ENCODE measurements around the gene PIKFYVE.
"Not testable (repeated sequence)": the region's sequence is repeated elsewhere in the genome, so short reads cannot be mapped to it uniquely, and the experiment has no call there.

The PIKFYVE gene

DNA sequence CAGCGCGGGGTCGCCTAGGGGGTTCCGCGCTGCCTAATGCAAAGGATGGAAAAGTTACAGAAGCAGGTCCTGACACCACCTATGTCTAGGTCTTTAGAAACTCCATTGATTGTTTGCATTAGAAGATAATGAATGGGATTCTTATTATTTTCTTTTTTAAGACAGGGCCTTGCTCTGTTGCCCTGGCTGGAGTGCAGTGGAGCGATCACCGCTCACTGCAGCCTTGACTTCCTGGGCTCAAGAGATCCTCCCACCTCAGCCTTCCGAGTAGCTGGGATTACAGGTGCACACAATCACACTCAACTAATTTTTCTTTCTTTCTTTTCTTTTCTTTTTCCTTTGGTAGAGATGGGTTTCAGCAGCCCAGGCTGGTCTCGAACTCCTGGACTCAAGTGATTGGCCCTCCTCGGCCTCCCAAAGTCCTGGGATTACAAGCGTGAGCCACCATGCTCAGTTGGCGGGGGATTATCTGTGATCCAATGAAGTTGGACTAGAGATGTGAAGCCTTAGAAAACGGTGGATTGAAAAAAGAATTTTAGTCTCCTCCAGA, 10.4 kb upstream of the PIKFYVE start:
- DNase-seq (ENCODE audit: low read depth in 2 of 2): no peak

GRCh38 chr2:208256192-208256782, 9.8 kb upstream of the PIKFYVE start:
- DNase-seq (ENCODE audit: low read depth in 2 of 2): no peak

DNA sequence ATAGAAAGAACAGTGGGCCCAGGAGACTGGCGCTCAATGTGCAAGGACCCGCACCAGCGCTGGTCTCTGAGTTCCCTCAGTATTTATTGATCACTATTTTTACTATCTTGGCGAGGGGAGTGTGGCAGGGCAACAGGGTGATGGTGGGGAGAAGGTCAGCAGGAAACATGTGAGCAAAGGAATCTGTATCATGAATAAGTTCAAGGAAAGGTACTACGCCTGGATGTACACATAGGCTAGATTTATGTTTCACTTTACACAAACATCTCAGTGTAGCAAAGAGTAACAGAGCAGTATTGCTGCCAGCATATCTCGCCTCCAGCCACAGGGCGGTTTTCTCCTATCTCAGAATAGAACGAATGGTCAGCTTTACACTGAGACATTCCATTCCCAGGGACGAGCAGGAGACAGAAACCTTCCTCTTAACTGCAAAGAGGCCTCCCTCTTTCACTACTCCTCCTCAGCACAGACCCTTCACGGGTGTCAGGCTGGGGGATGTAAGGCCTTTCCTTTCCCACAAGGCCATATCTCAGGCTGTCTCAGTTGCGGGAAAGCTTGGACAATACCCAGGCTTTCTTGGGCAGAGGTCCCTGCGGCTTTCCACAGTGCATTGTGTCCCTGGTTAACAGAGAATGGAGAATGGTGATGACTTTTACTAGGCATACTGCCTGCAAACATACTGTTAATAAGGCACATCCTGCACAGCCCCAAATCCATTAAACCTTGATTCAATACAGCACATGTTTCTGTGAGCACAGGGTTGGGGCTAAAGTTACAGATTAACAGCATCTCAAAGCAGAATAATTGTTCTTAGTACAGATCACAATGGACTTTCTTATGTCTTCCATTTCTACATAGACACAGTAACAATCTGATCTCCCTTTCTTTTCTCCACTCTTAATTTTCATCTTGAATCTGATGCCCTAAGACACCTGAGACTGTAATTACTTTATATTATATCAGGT, 8.9 kb upstream of the PIKFYVE start:
- DNase-seq (ENCODE audit: low read depth in 2 of 2): not testable (repeated sequence)

DNA sequence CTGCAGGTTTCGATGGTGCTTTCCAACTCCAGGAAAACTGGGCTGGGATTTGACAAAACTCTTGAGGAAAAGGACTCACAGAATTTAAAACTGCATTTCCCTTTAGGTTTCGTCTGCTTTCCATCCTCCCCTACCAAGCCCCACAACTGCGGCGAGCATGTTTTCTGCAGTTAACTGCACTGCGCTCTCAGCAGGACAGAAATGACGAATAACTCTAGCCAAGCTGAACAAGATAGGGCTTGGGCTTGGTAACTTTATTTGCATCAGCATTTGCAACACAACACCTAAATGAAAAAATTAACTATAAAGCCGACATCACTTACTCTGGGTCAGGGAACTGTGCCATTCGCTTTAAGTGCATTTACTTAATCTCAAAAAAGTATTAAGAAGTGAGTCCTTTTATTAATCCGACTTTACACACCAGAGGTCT, 669 bp upstream of the PIKFYVE start:
- no peak for DNase-seq (ENCODE audit: low read depth in 2 of 2)

GRCh38 chr2:208266553-208266893, 468 bp downstream of the PIKFYVE start:
- DNase-seq (ENCODE audit: low read depth in 2 of 2): no peak

DNA sequence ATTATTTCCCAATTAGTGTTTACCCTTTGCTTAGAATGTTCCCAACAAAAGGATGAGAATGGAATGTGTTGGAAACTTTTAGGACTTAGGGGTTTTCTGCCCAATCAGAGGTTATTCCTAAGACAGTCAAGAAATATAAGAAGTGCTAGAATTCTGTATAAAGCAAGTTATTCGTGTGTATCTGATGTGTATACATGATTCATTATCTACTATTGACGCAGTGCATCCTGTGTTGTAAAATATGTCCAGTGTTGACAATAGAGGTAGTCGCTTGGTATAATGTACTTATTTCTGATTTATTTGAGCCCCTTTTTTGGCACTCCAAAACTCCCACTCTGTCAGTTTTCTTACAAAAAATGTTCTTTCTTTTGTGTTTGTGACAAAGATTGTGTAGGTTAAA, 881 bp downstream of the PIKFYVE start:
- no peak for DNase-seq (ENCODE audit: low read depth in 2 of 2)

DNA sequence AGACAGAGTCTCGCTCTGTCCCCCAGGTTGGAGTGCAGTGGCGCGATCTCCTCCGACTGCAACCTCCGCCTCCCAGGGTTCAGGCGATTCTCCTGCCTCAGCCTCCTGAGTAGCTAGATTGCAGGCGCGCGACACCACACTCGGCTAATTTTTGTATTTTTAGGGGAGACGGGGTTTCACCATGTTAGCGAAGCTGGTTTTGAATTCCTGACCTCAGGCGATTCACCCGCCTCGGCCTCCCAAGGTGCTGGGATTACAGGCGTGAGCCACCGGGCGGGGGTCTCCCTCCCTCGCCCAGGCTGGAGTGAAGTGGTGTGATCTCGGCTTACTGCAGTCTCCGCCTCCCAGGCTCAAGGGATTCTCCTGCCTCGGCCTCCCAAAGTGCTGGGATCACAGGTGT, 1.5 kb downstream of the PIKFYVE start:
- DNase-seq (ENCODE audit: low read depth in 2 of 2): not testable (repeated sequence)

DNA sequence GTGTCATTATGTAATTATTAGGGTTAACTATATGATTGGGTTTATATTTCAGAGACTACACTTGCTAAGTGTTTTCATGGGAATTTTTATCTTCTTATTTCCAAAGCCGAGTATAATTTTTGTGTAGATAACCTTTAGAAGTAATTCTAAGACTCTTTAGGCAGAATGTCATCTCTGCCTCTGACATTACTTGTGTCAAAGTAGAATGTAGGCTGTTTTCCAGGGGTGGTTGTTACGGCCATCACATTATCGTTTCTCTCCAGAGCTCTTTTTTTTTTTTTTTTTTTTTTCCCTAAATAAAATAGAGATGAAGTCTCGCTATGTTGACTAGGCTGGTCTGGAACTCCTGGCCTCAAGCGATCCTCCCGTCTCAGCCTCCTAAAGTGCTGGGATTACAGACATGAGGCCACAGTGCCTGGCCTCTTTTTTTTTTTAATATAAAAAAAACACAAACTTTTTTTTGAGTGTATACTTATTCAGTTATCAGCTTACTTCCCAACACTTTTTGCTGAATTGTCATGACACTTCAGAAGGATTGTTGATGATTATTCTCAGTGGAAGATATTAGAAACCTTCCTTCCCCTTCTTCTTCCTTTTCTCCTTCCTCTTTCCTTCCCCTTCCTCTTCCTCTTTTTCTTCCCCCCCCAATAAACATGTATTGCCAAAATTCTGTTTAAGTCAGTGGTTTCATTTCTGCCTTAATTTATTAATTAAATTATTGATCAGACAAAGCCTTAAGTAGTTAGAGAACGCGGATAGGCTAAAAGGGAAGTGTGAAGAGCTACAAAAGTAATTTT, 2.3 kb downstream of the PIKFYVE start:
- no peak for DNase-seq (ENCODE audit: low read depth in 2 of 2)

GRCh38 chr2:208269091-208269490, 3.0 kb downstream of the PIKFYVE start:
- DNase-seq (ENCODE audit: low read depth in 2 of 2): no peak

DNA sequence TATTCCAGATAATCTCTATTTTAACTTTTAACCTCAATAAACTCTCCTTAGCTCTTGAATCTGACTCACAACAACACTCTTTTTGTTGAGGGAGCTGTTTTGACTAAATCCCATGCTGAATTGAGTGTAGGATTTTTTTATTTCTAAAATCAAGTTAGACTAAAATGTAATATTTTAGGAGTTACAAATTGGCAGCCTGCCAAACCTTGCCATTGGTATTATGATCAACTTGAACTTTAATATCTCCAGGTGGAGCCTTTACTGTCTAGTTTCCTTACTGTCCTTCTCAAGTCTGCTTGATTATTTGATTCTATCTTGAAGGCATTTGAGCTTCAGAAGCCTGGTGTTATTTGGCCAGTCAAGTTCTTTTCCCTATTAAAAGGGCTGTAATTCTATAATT, 8.7 kb downstream of the PIKFYVE start:
- DNase-seq (ENCODE audit: low read depth in 2 of 2): no peak

DNA sequence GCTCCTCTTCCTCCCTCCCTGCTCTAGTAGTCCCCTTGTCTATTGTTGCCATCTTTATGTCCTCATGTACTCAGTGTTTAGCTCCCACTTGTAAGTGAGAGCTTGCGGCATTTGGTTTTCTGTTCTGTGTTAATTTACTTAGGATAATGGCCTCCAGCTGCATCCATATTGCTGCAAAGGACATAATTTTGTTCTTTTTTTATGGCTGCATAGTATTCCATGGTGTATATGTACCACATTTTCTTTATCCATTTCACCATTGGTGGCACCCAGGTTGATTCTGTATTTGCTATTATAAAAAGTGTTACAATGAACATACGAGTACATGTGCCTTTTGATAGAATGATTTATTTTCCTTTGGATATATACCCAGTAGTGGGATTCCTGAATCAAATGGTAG, 12.5 kb downstream of the PIKFYVE start:
- no peak for DNase-seq (ENCODE audit: low read depth in 2 of 2)

DNA sequence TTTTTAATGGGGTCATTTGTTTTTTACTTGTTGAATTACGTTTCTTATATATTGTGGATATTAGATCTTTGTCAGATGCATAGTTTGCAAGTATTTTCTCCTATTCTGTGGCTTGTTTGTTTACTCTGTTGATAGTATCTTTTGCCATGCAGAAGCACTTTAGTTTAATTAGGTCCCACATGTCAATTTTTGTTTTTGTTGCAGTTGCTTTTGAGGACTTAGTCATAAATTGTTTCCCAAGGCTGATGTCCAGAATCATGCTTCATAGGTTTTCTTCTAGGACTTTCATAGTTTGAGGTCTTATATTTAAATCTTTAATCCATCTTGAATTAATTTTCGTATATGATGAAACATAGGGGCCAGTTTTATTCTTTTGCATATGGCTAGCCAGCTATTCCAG, 13.2 kb downstream of the PIKFYVE start:
- no peak for DNase-seq (ENCODE audit: low read depth in 2 of 2)

DNA sequence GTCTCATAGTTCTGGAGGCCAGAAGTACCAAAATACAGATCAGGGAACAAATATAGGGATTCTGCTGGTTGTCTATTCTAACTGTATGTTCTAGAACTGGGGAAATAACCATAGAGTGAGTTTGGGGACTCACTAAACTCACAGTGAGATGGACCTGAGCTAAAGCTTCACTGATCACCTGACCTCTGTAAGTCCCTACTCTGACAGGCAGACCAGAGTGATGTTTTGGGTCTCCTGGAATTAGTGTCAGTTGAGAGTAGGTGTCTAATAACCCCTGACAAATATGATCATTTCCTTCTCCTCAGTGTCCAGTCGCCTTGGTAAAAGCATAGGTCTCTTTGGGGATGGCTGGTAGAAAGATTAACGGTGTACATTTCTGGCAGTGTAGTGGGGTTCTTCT, 14.2 kb downstream of the PIKFYVE start:
- DNase-seq (ENCODE audit: low read depth in 2 of 2): no peak

- DNase-seq (ENCODE audit: low read depth in 2 of 2): no peak
Observed at GRCh38 chr2:208280933-208281332, 14.9 kb downstream of the PIKFYVE start.

DNA sequence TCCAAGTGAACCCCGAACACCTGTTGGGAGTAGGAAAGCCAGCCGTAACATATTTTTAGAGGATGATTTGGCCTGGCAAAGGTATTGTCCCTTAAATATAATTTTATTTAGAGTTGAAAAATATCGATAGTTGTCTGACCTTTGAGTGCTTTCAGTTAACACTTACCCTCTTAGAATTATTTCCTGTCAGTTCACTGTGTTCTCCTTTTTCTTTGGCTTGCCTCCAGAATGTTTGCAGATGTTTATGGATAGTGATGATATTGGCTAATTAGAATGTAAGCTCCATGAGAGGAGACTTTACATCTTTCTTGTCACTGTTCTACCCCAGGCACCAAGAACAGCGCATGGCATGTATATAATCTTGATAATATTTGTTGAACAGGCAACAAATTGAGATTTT, 19.8 kb downstream of the PIKFYVE start:
- DNase-seq (ENCODE audit: low read depth in 2 of 2): no peak

GRCh38 chr2:208294482-208295024, 28.5 kb downstream of the PIKFYVE start:
- DNase-seq (ENCODE audit: low read depth in 2 of 2): no peak

DNA sequence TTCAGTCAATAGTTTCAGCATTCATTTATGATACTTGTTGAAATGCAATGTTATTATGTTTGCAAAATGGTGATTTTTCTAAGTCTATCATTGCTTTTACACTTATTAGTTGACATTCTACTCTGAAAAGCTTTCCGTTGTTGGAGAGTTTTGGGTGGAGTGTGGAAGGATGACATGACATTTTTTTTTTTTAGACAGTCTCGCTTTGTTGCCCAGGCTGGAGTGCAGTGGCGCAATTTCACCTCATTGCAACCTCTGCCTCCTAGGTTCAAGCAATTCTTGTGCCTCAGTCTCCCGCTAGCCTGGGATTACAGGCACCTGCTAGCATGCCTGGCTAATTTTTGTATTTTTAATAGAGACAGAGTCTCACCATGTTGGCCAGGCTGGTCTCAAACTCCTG, 29.8 kb downstream of the PIKFYVE start:
- no peak for DNase-seq (ENCODE audit: low read depth in 2 of 2)

DNA sequence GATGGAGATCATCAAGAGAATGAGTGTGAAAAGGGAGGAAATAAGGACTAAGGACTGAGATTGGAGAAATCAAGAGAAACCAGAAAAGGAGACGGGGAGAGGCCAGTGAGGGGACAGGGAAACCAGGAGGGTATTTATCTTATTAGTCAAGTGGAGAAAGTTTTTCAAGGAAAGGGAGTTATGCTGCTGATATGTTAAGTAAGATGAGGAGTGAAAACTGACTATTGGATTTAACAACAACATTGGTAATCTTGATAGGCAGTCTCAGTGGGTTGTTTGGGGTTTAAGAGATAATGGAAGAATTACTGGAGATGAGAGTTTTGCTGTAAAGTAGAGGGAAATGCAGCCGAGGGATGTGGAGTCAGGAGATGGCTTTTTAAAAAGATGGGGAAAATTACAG, 30.6 kb downstream of the PIKFYVE start:
- no peak for DNase-seq (ENCODE audit: low read depth in 2 of 2)

- no peak for DNase-seq (ENCODE audit: low read depth in 2 of 2)
Observed at GRCh38 chr2:208297961-208298360, 31.9 kb downstream of the PIKFYVE start.

- no peak for DNase-seq (ENCODE audit: low read depth in 2 of 2)
Observed at GRCh38 chr2:208300847-208301618, 35.0 kb downstream of the PIKFYVE start.

- DNase-seq (ENCODE audit: low read depth in 2 of 2): no peak
Observed at GRCh38 chr2:208304157-208304556, 38.1 kb downstream of the PIKFYVE start.

Measured in stimulated activated CD8-positive, alpha-beta memory T cell treated with anti-CD3 and anti-CD28 coated beads, Interleukin-2, amount 100 ng/mL, for 48 hours (primary cell).